HG02759 (cell line): ENCODE measurements around the gene CD82.

Source experiments
- ATAC-seq: cut with Tn5 transposase; IDR thresholded peaks from one replicate; pipeline ENCODE4 v1.9.1; 2021; ENCODE audit warnings: mild to moderate bottlenecking, moderate library complexity; ENCODE audit not compliant: unreplicated experiment

CD82 gene

DNA sequence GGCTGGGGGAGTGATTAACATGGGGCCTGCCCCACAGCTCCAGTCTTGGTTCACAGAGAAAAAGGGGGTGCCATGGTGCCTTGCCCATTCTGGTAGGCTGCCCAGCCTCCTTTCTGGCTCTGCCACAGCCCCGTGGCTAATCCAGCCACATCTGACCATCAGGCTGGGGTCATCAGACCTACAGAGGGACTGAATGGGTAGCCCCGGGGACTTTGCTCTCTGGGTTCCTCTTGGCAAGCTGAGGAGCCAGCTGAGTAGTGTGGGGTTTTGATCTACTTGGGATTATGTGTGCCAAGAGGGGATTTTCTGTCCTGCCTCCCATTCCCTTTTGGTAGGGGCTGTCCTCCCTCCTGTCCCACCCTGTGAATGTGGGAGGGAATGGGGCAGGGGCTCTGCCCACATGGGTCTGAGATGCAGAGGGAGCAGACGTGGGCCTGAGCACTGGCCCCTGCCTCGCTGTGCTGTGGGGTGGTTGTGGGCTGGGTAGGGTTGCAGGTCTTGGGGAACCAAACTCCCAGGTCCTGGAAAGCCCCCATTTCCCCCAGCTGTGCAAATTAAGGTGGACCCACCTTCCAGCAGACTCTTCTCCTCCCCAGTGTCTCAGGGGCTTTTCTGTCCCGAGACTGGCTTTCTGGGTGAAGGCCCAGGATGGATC lies 32.0 kb downstream of the CD82 start:
- no peak for ATAC-seq

DNA sequence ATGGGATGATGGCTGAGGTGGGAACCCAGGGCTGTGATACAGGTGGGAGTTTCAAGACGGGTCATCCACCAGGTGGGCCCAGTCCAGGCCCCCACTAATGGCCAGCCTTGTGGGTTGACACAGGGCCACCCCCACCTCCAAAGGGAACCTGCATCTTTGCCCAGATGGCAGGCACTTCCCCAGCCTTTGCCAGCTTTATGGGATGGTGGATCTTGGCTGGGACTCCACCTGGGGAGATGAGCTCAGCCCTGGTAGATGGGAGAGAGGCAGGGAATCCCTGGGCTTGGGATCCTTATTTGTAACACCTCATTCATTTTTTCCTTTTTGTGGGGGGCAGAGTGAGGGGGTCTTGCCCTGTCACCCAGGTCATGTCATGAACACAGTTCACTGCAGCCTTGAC lies 33.4 kb downstream of the CD82 start:
- ATAC-seq, result no peak

DNA sequence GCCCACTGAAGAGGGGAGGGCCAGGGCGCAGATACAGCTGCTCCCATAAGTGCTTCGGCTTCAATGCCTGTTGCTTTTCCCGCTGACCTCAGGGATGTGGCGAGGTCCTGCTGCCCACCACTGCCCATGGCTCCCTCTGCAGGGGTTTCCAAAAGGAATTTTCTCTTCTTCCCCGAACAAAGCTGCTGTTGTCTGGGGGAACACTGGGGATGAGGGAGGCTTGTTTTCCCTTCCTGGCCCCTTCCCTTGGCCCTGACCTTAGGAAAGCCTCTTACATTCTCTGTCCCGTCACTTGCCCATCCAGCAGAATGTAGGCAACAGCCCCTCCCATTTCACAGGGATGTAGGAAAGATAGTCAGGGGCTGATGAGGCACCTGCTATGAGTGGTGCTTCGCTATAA lies 34.8 kb downstream of the CD82 start:
- ATAC-seq, result no peak

DNA sequence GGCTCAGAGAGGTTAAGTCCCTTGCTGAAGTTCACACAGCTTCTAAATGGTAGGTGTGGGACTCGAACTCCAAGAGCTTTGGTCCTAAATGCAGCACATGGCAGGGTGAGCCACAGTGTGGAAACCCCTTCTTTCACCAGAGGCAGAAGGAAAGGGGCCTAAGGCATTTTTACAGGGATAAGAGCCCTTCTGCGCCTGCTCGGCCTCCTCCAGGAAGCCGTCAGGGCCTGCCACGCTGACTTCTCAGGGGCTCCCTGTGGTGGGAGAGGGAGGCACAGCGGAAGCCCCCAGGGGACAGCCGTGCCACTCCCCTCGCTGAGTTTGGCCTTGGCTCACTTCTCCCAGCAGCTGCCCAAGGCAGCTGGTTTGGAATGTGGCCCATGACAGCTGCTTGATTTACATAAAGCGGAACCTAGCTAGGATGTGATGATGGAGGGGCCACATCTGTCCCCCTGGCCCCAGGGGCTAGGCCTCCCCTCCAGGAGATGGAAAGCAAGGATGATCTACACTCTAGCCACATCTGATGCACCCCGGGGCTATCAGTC lies 35.4 kb downstream of the CD82 start:
- ATAC-seq, result peak; percentile 41

DNA sequence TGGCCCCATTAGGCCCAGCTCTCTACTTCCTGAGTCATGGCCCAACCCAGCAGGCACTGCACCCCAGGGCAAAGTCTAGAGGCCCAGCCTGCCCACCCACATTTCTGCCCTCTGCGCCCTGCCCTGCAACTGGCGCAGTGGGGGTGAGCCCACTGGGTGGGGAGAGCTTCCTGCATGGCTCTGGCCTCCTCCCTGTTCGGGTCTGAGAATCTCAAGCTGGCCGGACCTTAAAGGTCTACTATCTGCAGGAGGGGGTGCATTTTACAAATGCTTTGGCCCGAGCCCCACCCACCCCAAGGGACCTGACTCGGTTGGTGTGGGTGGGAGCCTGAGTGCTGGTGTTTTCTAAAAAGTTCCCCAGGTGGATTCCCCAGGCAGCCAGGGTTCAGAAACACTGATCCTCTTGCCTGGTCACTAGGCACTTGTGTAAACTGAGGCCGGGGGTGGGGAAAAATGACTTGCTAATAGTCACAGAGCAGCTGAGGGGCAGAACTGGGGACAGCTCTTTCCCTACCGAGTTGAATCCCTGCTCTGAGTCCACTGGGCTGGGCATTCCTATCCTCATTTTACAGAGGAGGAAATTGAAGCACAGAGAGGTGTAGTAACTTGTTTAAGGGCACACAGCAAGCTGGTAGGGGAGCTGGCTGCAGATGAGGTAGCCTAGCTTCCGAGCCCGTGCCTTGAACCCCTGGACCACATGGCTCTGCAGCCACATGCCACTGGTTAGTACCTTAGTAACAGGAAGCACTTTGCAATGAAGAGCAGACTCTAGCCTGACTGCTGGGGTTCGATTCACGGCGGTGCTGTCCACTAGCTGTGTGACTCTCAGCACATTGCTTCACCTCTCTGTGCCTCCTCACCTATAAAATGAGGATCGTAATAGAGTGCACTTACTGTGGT lies 36.3 kb downstream of the CD82 start:
- ATAC-seq, result peak; percentile 50

DNA sequence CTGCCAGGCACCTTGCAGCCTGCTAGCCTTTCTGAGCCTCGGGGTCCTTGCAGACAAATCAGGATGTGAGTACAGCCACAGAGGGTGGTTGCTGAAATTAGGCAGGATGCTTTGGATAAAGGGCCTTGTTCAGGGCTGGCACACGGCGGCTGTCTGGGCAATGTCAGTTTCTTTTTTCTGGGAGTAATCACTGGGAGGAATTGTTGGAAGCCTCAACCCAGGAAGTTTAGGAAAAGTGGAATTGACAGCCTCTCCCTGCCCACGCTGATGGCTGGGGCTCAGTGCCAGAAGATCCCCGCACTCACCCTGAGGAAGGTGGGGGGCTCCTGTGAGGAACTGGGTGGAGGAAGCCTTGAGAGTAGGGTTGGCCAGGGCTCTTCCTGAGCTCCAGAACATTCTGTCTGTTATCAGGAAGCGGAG lies 37.4 kb downstream of the CD82 start:
- ATAC-seq, result no peak

DNA sequence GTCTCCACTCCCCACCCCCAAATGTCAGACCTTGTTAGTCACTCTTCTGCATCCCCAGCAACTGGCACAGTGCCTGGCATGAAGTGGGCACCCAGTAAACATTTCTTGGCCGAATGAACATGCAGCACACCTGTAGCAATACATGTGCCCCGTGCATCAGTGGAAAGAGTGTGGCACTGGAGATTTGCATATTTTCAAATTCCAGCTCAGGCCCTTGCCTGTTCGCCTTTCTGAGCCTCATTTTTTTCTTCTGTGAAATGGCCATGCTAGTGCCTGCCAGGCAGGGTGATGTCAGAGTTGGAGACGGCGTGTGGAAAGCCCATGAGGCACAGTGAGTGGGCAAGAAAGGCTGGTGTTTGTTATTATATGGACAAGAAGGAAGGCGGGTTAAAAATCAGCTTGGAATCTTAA lies 38.7 kb downstream of the CD82 start:
- no peak for ATAC-seq

DNA sequence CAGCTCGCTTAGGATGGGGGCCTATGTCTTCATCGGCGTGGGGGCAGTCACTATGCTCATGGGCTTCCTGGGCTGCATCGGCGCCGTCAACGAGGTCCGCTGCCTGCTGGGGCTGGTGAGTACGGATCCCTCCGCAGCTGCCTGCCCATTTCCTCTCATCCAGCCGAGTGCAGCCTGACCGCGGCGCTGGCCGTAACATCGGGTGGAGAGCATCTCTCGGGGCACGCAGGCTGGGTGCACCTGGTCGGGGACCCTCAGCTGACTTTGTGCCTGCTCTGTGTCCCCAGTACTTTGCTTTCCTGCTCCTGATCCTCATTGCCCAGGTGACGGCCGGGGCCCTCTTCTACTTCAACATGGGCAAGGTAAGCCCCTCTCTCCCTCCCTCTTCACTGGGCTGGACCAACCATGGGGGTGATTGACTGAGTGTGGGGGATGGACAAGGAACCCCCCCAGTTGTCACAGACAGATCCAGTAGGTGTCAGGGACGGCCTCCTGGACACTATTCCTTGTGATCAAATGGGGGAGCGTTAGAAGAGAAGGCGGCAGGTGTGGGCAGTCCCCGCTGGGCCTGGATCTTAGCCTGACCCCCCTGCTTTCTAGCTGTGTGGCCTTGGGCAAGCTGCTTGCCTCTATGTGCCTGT lies 39.7 kb downstream of the CD82 start:
- ATAC-seq, result no peak

DNA sequence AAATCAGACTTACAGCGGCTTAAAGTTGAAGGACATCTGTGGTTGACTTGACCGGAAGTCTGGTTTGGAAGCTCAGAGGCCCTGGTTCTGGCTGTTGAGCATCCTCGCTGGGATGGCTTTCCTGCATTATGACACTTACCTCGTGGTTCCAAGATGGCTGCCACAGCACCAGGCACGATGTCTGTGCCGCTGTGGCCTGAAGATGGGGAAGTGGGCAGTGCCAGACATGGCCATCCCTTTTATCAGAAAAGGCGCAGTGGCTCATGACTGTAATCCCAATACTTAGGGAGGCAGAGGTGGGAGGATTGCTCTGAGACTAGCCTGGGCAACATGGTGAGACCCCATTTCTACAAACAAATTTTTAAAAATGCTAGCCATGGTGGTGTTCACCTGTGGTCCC lies 40.5 kb downstream of the CD82 start:
- ATAC-seq, result no peak

DNA sequence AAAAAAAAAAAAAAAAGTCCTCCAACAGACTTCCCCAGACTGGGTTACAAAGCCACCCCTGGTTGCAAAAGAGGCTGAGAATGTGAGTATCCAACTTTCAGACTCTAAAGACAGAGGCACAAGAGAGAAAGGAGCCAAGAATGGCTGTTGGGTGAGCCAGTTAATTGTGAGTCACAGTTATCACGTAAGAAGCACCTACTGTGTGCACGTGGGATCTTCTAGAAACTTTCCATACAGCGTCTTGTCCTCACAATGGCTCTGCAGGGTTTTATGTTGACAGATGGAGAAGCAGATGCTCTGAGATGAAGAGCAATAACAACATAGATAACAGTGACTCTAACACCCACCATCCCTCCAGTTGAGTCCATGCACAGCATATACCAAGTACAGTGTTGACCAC lies 41.0 kb downstream of the CD82 start:
- ATAC-seq, result no peak

DNA sequence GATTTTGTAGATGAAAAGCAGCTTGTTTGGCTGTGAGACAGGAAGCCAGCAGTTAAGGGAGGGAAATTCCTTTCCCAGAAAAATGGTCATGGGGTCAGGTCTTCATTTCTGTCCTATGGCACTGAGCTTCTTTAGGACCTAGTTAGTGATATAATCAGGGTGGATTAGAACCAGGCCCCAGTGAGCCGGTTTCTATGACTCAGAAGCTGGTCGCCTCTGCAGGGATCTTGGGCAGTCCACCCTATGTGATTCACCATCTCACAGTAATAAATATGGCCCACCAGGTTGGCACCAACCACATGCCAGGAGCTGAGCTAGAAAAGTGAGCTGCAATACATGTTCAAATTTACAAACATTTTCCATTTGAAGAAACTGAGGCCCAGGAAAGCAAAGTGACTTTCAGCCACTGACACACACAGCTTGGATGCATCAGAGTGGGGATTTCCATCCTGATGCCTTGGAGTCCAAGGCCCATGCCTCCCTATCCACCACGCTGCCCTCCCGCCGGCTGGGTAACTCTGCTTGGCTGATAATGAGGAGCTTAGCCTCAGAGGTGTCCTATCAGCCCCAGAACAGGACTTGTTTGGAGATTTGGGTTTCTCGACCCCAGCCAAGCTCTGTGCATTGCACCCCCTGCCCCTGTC lies 42.0 kb downstream of the CD82 start:
- ATAC-seq, result no peak

DNA sequence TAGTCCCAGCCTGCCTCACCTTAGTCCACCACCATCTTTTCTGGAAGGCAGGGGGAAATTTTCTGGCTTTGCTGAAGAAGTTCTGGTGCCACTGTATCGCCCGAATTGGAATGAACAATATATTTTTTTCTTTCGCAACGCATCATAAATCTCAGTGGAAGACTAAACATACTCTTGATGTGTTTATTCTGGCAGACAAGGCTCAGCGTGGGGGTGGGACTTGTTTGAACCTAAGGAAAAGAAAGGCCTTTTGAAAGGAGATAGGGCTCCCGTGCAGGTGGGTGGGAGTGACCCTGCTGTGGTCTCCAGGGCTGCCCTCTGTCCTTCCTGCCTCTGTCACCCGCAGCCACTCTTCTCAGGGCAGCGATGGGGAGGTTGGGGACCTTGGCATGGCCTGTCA lies 42.5 kb downstream of the CD82 start:
- ATAC-seq, result no peak

DNA sequence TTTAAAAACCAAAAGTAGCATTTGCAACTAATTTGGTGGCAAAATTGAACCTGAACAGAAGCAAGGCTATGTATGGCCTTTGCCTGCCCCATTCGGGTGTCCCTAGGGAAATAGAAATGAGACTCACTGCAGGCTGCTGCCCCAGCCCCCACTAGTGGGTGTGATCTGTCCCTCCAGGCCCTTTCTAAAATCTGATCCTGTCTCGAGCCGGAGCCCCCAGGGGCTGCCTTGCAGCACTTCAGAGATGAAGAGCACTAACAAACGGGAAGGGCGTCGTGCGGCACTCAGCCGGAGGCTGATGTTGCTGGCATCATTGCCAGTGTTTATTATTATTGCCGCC lies 43.2 kb downstream of the CD82 start:
- no peak for ATAC-seq

DNA sequence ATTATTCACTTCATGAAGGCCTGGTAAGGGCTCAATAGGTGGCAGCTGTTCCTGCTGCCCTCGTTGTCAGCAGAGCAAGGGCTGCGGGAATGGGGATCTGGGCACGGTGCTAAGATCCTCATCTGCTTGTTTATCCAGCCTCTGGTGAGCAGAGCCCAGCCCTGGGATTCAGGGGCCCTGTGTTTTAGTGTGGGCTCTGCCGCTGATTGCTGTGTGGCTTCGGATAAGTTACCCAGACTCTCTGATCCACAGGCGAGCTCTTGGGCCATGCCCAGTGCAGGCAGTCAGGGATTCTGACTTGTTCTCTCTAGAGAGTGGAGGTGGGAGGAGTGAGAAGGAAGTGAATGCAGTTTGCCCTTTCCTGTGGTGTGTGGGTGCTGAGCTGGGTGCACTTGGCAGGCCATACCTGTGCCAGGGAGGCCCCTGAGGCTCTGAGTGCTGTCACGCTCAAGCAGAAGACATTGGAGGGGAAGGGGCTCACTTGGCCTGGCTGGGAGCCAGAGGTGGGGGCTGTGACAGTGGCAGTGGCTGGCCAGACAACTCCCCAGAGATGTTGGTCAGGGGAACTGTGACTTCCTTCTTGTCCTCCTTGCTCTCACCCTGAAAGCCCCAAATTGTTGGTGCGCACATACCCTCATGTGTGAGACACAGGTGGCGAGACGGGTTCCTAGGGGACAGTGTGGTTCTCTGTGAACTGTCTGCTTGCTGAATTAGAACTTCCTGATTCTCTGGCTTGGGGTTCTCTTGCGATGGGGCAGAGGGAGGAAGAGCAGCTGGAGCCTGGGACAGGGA lies 43.7 kb downstream of the CD82 start:
- ATAC-seq, result peak; percentile 54

DNA sequence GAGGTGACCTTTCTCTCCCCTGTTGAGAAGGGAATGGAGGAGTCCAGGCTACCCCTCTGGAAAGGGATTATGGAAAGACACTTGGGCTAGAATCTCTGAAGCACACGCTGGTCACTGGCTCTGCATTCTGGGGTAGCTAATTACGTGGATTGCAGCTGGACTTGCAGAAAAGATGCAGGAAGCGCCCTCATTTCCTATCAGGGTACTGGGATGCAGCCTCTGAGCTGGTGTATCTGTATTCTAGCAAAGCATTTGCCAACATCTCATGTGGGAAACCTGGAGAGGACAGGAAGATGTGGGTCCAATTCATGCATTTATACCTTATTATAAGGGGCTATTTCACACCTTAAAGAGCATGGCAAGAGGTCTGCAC lies 44.3 kb downstream of the CD82 start:
- no peak for ATAC-seq

DNA sequence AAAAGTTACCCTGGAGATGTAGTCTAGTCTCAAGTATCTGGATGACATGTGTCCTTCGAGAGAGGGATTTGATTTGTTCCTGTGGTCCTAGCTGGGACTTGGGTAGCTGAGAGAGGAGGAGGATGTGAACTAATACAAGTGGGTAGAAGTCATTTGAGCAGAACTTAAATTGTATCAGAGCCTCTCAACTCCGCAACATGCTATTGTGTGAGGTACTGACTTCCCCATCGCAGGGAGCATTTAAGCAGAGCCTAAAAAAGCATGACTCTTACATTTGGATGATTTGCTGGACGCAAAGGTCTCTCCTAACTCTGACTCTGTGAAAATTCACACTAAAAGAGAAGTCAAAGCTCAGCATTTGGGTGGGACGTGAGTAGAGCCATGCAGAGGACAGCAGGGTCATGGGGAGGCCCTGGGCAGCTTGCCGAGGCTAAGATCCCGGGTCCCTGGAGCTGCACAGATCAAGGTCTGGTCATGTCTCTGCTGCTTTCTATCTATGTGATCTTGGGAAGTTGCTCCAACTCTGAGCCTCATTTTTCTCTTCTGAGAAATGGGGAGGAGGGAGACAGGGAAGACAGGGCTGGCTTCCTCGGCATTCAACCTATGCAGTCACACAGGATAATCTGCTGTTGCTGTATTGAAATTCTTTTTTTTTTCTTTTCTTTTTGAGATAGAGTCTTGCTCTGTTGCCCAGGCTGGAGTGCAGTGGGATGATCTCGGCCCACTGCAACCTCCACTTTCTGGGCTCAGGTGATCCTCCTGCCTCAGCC lies 44.9 kb downstream of the CD82 start:
- no peak for ATAC-seq

DNA sequence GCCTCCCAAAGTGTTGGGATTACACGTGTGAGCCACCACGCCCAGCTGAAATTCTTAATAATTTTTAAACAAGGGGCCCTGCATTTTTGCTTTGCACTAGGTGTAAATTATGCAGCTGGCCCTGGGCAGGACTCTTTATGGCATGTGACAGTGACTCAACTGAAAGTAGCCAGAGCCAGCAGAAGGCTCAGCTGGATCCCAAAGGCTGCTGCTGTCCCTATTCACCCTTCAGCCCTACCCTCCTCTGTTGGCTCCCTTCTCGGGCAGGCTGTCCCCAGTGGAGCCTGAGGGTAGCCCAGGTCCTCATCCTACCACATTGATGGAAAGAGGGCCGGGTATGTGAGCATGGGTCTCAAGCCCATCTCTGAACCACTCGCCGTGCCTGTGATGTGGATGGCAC lies 45.6 kb downstream of the CD82 start:
- no peak for ATAC-seq

DNA sequence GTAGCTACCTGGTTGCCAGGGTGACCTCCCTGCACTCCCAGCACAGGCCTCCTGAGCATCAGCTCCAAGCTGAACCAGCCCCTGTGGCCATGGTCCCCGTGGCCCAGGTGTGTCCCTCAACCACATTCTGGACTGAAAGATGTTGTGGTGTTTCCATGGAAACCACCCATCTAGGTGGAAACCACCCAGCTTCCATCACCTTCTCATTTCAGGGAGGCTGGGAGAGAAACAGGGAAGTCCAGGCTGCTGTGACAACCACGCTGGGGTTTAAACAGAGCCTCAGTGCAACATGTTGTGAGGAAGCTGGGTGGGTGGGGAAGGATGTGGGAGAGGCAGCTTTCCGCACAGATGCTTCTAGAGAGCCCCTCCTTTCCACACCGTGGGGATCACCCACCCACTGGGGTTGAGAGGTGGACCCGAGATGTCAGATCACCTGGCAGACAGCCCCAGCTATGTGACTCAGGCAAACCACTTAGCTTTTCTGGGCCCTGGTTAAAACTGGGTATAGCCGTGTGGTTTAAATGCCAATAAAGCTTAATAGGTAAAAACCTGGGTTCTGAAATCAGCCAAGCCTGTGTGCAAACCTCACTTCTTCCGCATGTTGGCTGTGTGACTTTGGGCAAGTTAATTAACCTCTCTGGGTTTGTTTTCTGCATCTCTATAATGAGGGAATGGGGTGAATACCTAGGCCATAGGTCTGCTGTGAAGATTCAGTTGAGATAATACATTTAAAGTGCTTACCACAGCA lies 46.4 kb downstream of the CD82 start:
- peak; percentile 45 for ATAC-seq

DNA sequence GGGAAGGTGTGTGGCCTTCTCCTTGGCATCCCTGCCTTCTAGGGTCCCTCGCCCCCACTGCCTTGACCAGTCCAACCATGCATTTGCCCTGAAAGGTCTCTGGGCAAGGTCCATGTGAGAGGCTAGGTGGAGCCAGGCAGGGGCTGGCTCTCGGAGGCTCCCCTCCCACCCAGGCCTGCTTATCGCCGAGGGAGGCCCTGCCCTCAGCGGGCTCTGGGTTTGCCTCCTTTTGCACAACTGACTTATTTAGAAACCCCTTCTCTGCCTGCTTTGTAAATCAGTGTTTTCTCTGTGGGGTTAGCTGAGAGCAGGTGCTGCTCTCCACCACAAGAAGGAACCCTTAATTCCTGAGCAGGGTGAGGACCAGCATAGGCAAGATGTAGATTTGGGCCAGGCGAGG lies 47.7 kb downstream of the CD82 start:
- ATAC-seq, result peak; percentile 19
